ENCODE data around the gene TRIM28.
A peak's percentile ranks its signal among the peaks of the same experiment; 100 is the strongest.
"Not testable (repeated sequence)": the region's sequence is repeated elsewhere in the genome, so short reads cannot be mapped to it uniquely, and the experiment has no call there.

Gene TRIM28

DNA sequence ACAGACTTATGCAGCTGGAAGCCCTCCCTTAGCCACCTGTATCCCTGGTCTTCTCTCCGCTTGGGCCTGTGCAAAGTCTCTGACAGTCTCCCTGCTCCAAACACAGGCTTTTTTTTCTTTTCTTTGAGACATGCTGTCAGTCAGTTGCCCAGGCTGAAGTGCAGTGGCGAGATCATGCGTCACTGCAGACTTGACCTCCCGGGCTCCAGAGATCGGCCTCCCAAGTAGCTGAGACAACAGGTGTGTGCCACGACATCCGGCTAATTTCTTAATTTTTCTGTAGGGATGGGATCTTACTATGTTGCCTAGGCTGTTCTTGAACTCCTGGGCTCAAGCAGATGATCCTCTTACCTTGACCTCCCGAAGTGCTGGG is 27.7 kb downstream of the TRIM28 start:
- H3K27ac ChIP-seq: no peak overlapping the region
- TF ChIP-seq ZFX (IDR thresholded peaks at IDR 0.05) (no peak), CTCF (conservative IDR thresholded peaks at IDR 0.05) (no peak)

DNA sequence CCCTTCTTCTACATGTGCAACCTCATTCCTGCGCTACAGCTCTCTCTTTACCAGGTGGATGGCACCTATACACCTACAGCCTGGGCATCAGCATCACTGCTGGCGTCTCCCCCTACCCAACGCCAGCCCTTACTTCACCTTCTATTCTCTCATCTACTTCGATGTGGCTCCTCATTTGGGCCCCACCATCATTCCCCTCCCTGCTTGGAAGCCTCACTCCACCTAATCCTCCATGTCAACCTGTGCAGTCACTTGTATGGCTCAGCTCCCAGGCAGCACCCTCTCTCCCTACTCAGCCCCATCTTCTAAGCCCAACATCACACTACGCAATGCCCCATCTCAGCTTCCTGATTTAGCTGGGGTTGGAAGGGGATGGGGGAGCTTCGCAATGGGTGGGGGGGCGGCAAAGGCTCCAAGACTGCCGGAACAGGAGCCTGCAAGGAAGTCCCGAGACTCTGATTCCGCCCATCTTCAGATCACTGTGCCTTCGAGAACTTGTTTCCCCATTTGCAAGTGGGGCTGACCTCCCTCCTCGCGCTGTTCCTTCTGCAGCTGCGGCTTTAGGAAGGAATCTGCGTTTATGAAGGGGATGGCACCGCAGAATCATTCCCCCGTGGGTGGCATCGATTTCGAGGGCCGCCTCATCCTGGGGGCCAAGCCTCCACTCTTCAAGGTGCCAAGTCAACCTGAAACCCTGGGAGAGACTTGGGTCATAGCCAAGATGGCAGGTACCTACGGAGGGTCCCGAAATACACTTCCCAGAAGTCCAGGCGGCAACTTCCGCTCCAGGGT is 28.4 kb downstream of the TRIM28 start:
- peak overlapping the region; percentile 89 for H3K27ac ChIP-seq
- TF ChIP-seq CTCF (conservative IDR thresholded peaks at IDR 0.05): no peak
- no peak for TF ChIP-seq ZFX (IDR thresholded peaks at IDR 0.05)

- peak within 1 kb of the TSS; percentile 89 for H3K27ac ChIP-seq
- TF ChIP-seq CTCF (conservative IDR thresholded peaks at IDR 0.05): no peak
- TF ChIP-seq ZFX (IDR thresholded peaks at IDR 0.05): no peak
These were observed 29.2 kb downstream of the TRIM28 start, which contains the start of gene MZF1 for GRCh38 chr19:58572818-58573657. Gene MZF1, minus strand, starts transcription at chr19:58573335. Its CDS starts 1,946 bp downstream, at chr19:58571389.

DNA sequence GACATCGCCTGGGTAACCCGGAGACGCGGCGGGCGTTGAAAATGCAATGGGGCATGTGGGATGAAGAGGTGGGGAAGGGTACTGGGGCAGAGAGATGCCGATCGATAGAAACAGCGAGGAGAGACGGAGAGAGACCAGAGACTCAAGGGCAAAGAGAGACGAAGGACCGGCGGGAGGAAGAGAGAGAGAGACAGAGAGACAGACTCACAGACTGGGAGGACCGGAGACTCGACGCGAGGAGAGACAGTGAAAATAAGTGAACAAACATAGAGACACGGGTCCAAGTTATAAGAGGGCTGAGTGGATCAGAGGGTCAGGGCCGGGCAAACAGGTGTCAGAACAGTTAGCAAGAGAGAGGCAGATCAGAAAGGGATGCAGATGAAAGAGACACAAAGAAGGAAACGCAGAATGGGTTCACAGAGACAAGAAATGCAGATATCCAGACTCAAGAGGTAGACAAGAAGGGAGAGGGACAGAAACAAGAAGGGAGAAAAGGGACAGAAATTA is 29.8 kb downstream of the TRIM28 start:
- TF ChIP-seq ZFX (IDR thresholded peaks at IDR 0.05): no peak
- TF ChIP-seq CTCF (conservative IDR thresholded peaks at IDR 0.05): no peak
- peak overlapping the region; percentile 89 for H3K27ac ChIP-seq

GRCh38 chr19:58575183-58576041 is 31.5 kb downstream of the TRIM28 start:
- H3K27ac ChIP-seq: peak overlapping the region; percentile 78

DNA sequence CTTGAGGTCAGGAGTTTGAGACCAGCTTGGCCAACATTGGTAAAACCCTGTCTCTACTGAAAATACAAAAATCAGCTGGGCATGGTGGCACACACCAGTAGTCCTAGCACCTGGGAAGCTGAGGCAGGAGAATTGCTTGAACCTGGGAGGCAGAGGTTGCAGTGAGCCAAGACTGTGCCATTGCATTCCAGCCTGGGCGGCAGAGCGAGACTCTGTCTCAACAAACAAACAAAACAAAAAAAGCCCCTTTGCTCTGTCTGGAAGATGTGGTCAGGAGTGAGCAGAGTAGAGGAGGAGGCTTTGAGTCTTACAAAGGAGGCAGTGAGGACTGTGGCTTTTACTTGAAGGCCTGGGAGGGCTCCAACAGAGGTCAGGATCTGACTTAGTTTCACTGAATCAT is 33.7 kb downstream of the TRIM28 start:
- H3K27ac ChIP-seq: not testable (repeated sequence)

More at GRCh38 chr19:58575183-58576041, 31.5 kb downstream of the TRIM28 start:
- TF ChIP-seq ZFX (IDR thresholded peaks at IDR 0.05): peak; percentile 33; the same call in 1 of the 2 replicates
- TF ChIP-seq CTCF (conservative IDR thresholded peaks at IDR 0.05): no peak

Data from C4-2B (cell line).